Stomach (tissue), 9 donors: ENCODE results near the gene LGI2. TPM values are rescaled to one million over a fixed set of nuclear protein-coding genes. Genes with fewer than 3 reads are reported as not detected.
"Not testable (repeated sequence)": the region's sequence is repeated elsewhere in the genome, so short reads cannot be mapped to it uniquely, and the experiment has no call there.

Experiments used
- DNase-seq, 2 donors: peaks; one replicate each; pipeline versions ENCODE4 v3.0.0 to v3.0.0-alpha.2; 2013 to 2019
- H3K27ac ChIP-seq, 5 donors: fragments of 200-600 bp in 4 of 5; sonication (generic) in 4 of 5; one replicate each; pipeline ENCODE4 v1.5.1; 2013 to 2019; ENCODE audit warnings: mild to moderate bottlenecking in 1 of 5, moderate library complexity in 1 of 5
- H3K27me3 ChIP-seq, 3 donors: fragments of 200-600 bp; sonication (generic); one replicate each; pipeline ENCODE4 v1.5.1; 2017 to 2019; ENCODE audit warnings: mixed run types in 1 of 3
- H3K36me3 ChIP-seq, 4 donors: fragments of 200-600 bp; sonication (generic); 1 replicate in 3 of 4; 2 replicates in 1 of 4; pipeline ENCODE4 v1.5.1; 2016 to 2019
- H3K4me1 ChIP-seq, 4 donors: fragments of 200-600 bp; sonication (generic); one replicate each; pipeline ENCODE4 v1.5.1; 2016 to 2019
- H3K4me3 ChIP-seq, 4 donors: fragments of 200-600 bp; sonication (generic) in 3 of 4; one replicate each; pipeline ENCODE4 v1.5.1; 2016 to 2019; ENCODE audit warnings: mild to moderate bottlenecking in 1 of 4
- H3K9me3 ChIP-seq, 4 donors: fragments of 200-600 bp; sonication (generic); one replicate each; pipeline ENCODE4 v1.5.1; 2016 to 2019
- CTCF ChIP-seq, 7 experiments: fragments of 450-650 bp in 4 of 7; fragments of 200-600 bp in 3 of 7; sonication (generic) in 3 of 7; IDR thresholded peaks; one replicate each; pipeline ENCODE4 v1.5.1; 2016 to 2019; ENCODE audit warnings: antibody characterized with exemption in 7 of 7, control low read depth in 2 of 7, mild to moderate bottlenecking in 1 of 7
- EP300 ChIP-seq: sonication (generic); formaldehyde crosslinking; IDR thresholded peaks from one replicate; pipeline ENCODE4 v1.6.1; 2017; ENCODE audit warnings: antibody characterized with exemption
- POLR2A ChIP-seq, 4 donors: fragments of 450-650 bp; IDR thresholded peaks; one replicate each; pipeline ENCODE4 v1.6.1; 2016; ENCODE audit warnings: antibody characterized with exemption in 4 of 4, control low read depth in 2 of 4, mild to moderate bottlenecking in 1 of 4, moderate library complexity in 1 of 4
- POLR2AphosphoS5 ChIP-seq, 3 donors: sonication (generic); formaldehyde crosslinking; IDR thresholded peaks; one replicate each; pipeline ENCODE4 v1.6.1; 2016; ENCODE audit warnings: antibody characterized with exemption in 3 of 3
- WGBS, 5 donors: extraction: QIAGEN DNeasy Blood & Tissue Kit in 3 of 5; methylation state at CpG; one replicate each; pipeline versions ENCODE4 v1.1.5 to v1.1.7; 2013 to 2018; 5-methylcytosine and 5-hydroxymethylcytosine counted together
- intact Hi-C: fragments of 100-400 bp; cut with DNase I; formaldehyde crosslinking; loops from one replicate; pipeline ENCODE4 v1.15.1; 2023; ENCODE audit warnings: low total_unique reads
- polyA plus RNA-seq, 3 donors: library from polyadenylated mRNA; stranded (reverse); fragments of 200-250 nt; gene quantifications; one replicate each; pipeline ENCODE4 v1.2.3, GENCODE V29; 2013
- total RNA-seq, 5 donors: library from RNA; depleted of rRNA; stranded (reverse); fragments of >200 nt; gene quantifications; one replicate each; pipeline versions ENCODE4 v1.1.0 to v1.2.3, GENCODE V29; 2014 to 2016
- donor health status: healthy with polysubstance abuse.
- donor health status: Bipolar disorder and iron deficiency.
- donor health status: healthy.

LGI2 gene
- total and polyA plus RNA-seq, 8 donors, result 0.10 to 9.1 (median 0.31) TPM; not detected in 3

DNA sequence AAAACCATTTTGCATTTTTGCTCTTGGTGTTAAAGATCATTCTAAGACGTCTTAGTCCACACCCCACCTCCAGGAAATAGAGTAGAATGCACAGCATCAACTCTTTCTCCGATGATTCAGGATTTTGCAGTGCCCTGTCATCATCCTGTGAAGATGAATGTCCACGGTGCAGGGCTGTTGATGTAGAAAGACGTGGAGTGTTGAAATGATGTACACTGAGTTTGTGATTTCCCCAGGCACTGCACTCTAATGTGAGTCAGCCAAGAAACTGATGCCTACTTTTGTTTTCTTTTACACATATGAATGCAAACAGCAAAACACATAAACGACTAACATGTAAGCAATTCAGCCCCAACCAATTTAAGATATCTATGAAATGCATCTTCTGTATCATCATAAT is 10.5 kb downstream of the LGI2 start:
- TF ChIP-seq CTCF (IDR thresholded peaks at IDR 0.05) (no peak), POLR2AphosphoS5 (IDR thresholded peaks at IDR 0.05) (no peak)
- no peaks in the 10 kb centered on the region for H3K36me3 ChIP-seq
- DNase-seq, result no peak
- no peaks in the 10 kb centered on the region for H3K27me3 ChIP-seq
- intact Hi-C loops, result no loop called here
- H3K27ac ChIP-seq, result no peak overlapping the region
- H3K4me3 ChIP-seq, result no peak overlapping the region
- 28 to 80% (median 67%) methylated on average over 5 of the region's 5 CpGs for WGBS, 5 donors
- H3K9me3 ChIP-seq, result no peaks in the 10 kb centered on the region
- H3K4me1 ChIP-seq, result peaks cover 0 to 2% (median 0%) of the 10 kb centered on the region in 4 donors

DNA sequence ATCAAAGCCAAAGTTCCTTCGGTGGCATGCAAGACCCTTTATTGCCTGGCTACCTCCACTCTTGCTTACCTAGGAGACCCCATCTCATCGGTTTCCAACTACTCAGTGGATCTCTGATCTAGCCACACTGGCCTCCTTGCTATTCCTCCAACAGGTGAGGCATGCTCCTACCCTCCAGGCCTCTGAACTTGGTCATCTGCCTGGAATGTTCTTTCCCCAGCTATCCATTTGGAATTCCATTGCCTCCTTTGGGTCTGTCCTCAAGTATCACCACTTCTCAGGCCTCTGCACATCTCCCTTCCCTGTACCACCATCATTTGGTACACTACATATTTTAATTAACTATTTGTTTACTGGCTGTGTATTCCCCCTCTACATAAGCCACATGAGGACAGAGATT is 11.2 kb downstream of the LGI2 start:
- Histone ChIP-seq H3K9me3 (no peaks in the 10 kb centered on the region), H3K36me3 (no peaks in the 10 kb centered on the region), H3K27me3 (no peaks in the 10 kb centered on the region), H3K4me1 (peaks cover 0 to 7% (median 3%) of the 10 kb centered on the region in 4 donors), H3K4me3 (no peak overlapping the region), H3K27ac (no peak overlapping the region)
- 64 to 86% (median 69%) methylated on average over 2 of the region's 2 CpGs for WGBS, 5 donors
- TF ChIP-seq EP300, result no peak
- TF ChIP-seq CTCF (IDR thresholded peaks at IDR 0.05), result no peak
- TF ChIP-seq POLR2AphosphoS5 (IDR thresholded peaks at IDR 0.05), result no peak
- no peak for TF ChIP-seq POLR2A (IDR thresholded peaks at IDR 0.05)
- DNase-seq, result no peak
- intact Hi-C loops, result no loop called here

DNA sequence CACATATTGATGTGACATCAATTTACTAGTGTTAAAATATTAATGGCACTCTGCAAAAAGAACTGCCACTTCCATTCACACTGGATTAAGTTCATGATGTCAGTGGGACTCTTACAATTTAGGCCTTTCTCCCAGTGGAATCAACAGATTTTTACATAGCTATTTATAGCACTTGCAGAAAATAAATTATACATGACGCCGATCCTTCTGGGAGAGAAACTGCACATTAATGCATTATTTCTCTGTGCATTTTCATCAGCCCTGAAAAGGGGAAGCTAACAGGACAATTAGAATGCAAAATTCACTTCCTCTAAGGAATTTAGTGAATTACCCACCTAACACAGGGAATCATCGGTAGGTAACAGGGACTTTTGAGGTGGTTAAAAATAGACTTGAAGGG is 15.7 kb downstream of the LGI2 start:
- Histone ChIP-seq H3K9me3 (no peaks in the 10 kb centered on the region), H3K27me3 (no peaks in the 10 kb centered on the region), H3K4me3 (no peak overlapping the region), H3K4me1 (peaks cover 0 to 18% (median 3%) of the 10 kb centered on the region in 4 donors), H3K27ac (no peak overlapping the region), H3K36me3 (no peaks in the 10 kb centered on the region)
- WGBS, 5 donors, result 51 to 82% (median 63%) methylated on average over 3 of the region's 3 CpGs
- TF ChIP-seq EP300 (no peak), POLR2AphosphoS5 (IDR thresholded peaks at IDR 0.05) (no peak), CTCF (IDR thresholded peaks at IDR 0.05) (no peak), POLR2A (IDR thresholded peaks at IDR 0.05) (no peak)
- intact Hi-C loops, result no loop called here
- DNase-seq, result peak in 1 of 2 donors; percentile 44

GRCh38 chr4:25014662-25014983 is 16.1 kb downstream of the LGI2 start:
- intact Hi-C loops, H3K36me3 ChIP-seq, DNase-seq, H3K4me3 ChIP-seq, H3K27ac ChIP-seq, H3K9me3 ChIP-seq, H3K27me3 ChIP-seq: not testable (repeated sequence)
- H3K4me1 ChIP-seq, result peaks cover 0 to 18% (median 3%) of the 10 kb centered on the region in 4 donors
- 86 to 100% (median 91%) methylated on average over 1 of the region's 1 CpG for WGBS, 5 donors

DNA sequence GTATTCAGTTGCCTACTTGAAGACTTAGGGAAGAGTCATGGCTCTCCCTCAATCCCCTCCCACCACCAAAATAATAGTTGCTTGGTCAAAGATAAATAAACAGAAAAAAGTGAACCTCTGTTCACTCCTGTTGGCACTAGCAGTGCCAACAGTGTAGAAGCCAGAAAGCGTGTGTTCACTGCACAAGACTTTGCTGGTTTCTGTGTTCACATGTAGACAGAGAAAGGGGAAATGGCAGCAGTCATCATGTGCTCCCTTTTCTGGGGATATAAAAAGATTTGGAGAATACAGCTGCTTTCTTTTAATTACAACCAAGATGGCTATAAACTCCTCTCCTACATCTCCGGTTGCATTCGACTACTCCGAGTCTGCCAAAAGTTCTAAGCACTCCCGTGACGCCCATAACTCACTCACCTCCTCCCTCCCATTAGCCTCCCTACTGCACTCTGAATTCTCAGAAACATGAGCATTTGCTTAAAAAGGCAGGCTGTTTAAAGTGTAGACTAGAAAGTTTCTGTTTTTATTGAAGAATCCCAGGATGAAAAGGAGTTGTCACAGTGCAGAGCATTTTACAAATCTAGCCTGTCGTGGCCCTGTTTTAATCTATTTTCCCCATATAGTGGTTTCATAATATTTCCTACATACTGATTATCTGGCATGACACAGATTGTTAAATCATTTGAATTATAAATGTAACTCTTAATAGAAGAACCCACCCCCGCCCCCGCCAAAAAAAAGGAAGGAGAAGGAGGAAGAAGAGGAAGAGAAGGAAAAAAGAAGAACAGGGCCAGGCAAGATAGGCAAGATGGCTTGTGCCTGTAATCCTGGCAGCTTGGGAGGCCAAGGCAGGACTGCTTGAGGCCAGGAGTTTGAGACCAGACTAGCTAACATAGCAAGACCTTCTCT is 16.7 kb downstream of the LGI2 start:
- Histone ChIP-seq H3K4me1 (peaks cover 0 to 18% (median 3%) of the 10 kb centered on the region in 4 donors), H3K27me3 (no peaks in the 10 kb centered on the region), H3K27ac (no peak overlapping the region), H3K36me3 (no peaks in the 10 kb centered on the region), H3K4me3 (no peak overlapping the region), H3K9me3 (no peaks in the 10 kb centered on the region)
- intact Hi-C loops, result no loop called here
- TF ChIP-seq EP300 (no peak), CTCF (IDR thresholded peaks at IDR 0.05) (no peak), POLR2A (IDR thresholded peaks at IDR 0.05) (no peak), POLR2AphosphoS5 (IDR thresholded peaks at IDR 0.05) (no peak)
- peak in 1 of 2 donors; percentile 80 for DNase-seq
- 66 to 80% (median 73%) methylated on average over 9 of the region's 9 CpGs for WGBS, 5 donors
